HUES48 (cell line): ENCODE data around the gene BICDL2.

Experiments used
- H3K27ac ChIP-seq: one replicate; pipeline ENCODE4 v1.7.0; 2013; ENCODE audit warnings: low read depth, low read length, inconsistent platforms
- H3K27me3 ChIP-seq: 2 replicates; pipeline ENCODE4 v1.6.1; 2013; ENCODE audit warnings: mild to moderate bottlenecking, low read length; ENCODE audit not compliant: control insufficient read depth, insufficient read depth
- H3K36me3 ChIP-seq: 2 replicates; pipeline ENCODE4 v1.6.1; 2013; ENCODE audit warnings: low read length; ENCODE audit not compliant: control insufficient read depth, insufficient read depth
- H3K4me1 ChIP-seq: 2 replicates; pipeline ENCODE4 v1.6.1; 2013; ENCODE audit warnings: mild to moderate bottlenecking, low read length; ENCODE audit not compliant: control insufficient read depth, insufficient read depth
- H3K4me3 ChIP-seq: 2 replicates; pipeline ENCODE4 v1.5.1; 2013; ENCODE audit warnings: mild to moderate bottlenecking, low read depth, low read length
- H3K9ac ChIP-seq: 2 replicates; pipeline ENCODE4 v1.6.1; 2013; ENCODE audit warnings: mild to moderate bottlenecking, low read depth, low read length, moderate library complexity
- H3K9me3 ChIP-seq: 2 replicates; pipeline ENCODE4 v1.6.1; 2013; ENCODE audit warnings: low read length; ENCODE audit not compliant: control insufficient read depth, insufficient read depth

Gene BICDL2

GRCh38 chr16:3046641-3047386 lies 10.1 kb upstream of the BICDL2 start:
- Histone ChIP-seq H3K9me3 (no peaks in the 10 kb centered on the region), H3K9ac (no peak overlapping the region), H3K27ac (no peak overlapping the region), H3K36me3 (no peaks in the 10 kb centered on the region), H3K27me3 (peaks cover 33% of the 10 kb centered on the region), H3K4me3 (peak overlapping the region; percentile 75), H3K4me1 (no peaks in the 10 kb centered on the region)

DNA sequence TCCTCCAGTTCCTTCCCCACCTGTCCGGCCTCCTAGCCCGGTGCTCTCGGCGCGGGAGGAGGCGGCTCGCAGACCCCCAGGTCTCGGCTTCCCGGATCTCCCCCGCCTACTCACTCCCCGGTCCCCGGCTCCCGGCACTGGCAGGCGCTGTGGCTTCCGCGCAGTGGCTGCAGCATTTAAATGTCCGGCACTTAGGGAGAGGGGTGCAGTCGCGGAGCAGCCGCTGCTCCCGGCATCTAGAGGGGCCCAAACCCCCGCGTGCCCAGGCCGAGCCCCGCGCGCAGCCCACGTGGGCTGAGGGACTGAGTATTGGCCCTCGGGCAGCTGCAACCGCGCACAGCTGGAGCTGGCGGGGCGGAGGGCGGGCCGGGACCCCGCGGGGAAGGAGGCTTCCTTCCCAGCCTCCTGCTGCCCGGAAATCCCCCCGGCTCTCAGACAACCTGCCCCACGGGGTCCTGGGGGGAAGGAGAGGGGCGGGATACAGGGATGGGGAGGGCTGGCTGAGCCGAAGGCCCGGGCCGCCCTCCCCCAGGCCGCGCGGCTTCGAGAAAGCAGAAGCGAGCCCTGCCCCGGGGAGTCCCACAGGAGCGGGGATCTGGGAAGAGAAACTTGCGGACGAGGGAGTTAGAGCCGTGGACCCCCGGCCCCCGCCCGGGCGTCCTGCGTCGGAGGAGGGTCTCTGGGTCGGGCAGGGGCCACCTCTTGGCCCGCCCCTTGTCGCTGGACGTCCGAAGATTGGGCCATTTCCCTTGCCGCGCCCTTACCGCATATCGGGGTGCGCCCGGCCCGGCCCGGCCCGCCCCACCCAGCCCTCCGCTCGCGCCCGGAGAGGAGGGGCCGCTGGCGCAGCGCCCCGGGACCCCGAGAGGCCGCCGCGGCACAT lies 9.3 kb upstream of the BICDL2 start, which contains the start of gene MMP25:
MMP25 (plus strand) TSS at position 804 of the 883 bp plus-strand sequence. CDS start 357 bp downstream, outside the sequence.
- Histone ChIP-seq H3K36me3 (no peaks in the 10 kb centered on the region), H3K9me3 (no peaks in the 10 kb centered on the region), H3K4me1 (no peaks in the 10 kb centered on the region), H3K4me3 (peak within 1 kb of the TSS; percentile 75), H3K27ac (peak within 1 kb of the TSS; percentile 78), H3K9ac (peak within 1 kb of the TSS; percentile 26; the same call in 1 of the 2 replicates), H3K27me3 (peaks cover 33% of the 10 kb centered on the region)

- Histone ChIP-seq H3K36me3 (no peaks in the 10 kb centered on the region), H3K9ac (no peak overlapping the region), H3K9me3 (no peaks in the 10 kb centered on the region), H3K4me1 (no peaks in the 10 kb centered on the region), H3K27me3 (peaks cover 33% of the 10 kb centered on the region), H3K27ac (no peak overlapping the region), H3K4me3 (peak overlapping the region; percentile 75; the same call in 1 of the 2 replicates)
These were observed 8.0 kb upstream of the BICDL2 start for GRCh38 chr16:3044708-3045107.

GRCh38 chr16:3042376-3042775 lies 5.6 kb upstream of the BICDL2 start:
- Histone ChIP-seq H3K36me3 (no peaks in the 10 kb centered on the region), H3K4me1 (peaks cover 11% of the 10 kb centered on the region; the same call in 1 of the 2 replicates), H3K27ac (no peak overlapping the region), H3K27me3 (peaks cover 15% of the 10 kb centered on the region), H3K9ac (no peak overlapping the region), H3K4me3 (no peak overlapping the region), H3K9me3 (no peaks in the 10 kb centered on the region)

GRCh38 chr16:3038896-3039295 lies 2.2 kb upstream of the BICDL2 start:
- Histone ChIP-seq H3K4me3 (no peak overlapping the region), H3K9ac (no peak overlapping the region), H3K4me1 (peaks cover 15% of the 10 kb centered on the region; the same call in 1 of the 2 replicates), H3K27ac (no peak overlapping the region), H3K27me3 (peaks cover 6% of the 10 kb centered on the region), H3K36me3 (no peaks in the 10 kb centered on the region), H3K9me3 (no peaks in the 10 kb centered on the region)

- H3K9me3 ChIP-seq: no peaks in the 10 kb centered on the region
- no peak overlapping the region for H3K4me3 ChIP-seq
- no peak overlapping the region for H3K9ac ChIP-seq
- H3K27ac ChIP-seq: no peak overlapping the region
- H3K36me3 ChIP-seq: no peaks in the 10 kb centered on the region
- peaks cover 5% of the 10 kb centered on the region for H3K27me3 ChIP-seq
- peaks cover 15% of the 10 kb centered on the region; the same call in 1 of the 2 replicates for H3K4me1 ChIP-seq
These were observed 1.5 kb upstream of the BICDL2 start for GRCh38 chr16:3038256-3038655.

GRCh38 chr16:3035972-3036725 lies 595 bp downstream of the BICDL2 start:
- peak overlapping the region; percentile 72 for H3K4me3 ChIP-seq

GRCh38 chr16:3035289-3035971 lies 1.3 kb downstream of the BICDL2 start:
- Histone ChIP-seq H3K27ac (no peak overlapping the region), H3K9ac (no peak overlapping the region), H3K27me3 (peaks cover 5% of the 10 kb centered on the region), H3K9me3 (no peaks in the 10 kb centered on the region), H3K36me3 (no peaks in the 10 kb centered on the region), H3K4me1 (peaks cover 20% of the 10 kb centered on the region; the same call in 1 of the 2 replicates), H3K4me3 (peak overlapping the region; percentile 72)

More at GRCh38 chr16:3035972-3036725, 595 bp downstream of the BICDL2 start:
- no peak overlapping the region for H3K27ac ChIP-seq
- H3K9ac ChIP-seq: no peak overlapping the region
- no peaks in the 10 kb centered on the region for H3K9me3 ChIP-seq
- peaks cover 5% of the 10 kb centered on the region for H3K27me3 ChIP-seq
- peaks cover 20% of the 10 kb centered on the region; the same call in 1 of the 2 replicates for H3K4me1 ChIP-seq
- H3K36me3 ChIP-seq: no peaks in the 10 kb centered on the region

DNA sequence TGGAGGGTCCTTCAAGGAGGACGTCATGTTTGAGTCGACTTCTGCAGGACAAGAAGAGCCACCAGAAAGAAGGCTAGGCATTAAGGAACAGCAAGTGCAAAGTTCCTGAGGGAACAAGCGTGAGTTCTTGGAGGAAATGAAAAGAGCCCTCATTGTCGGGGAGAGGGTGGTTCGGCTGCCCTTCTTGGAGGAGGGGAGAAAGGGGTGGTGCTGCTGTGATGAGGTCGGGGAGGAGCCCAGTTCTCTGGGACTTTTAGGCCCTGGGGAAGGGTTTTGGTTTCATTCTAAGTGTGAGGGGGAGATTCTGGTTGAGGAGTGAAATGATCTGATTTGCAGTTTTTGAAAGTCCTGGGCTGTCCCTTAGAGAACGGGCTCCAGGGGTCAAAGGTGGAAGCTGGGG lies 4.1 kb downstream of the BICDL2 start:
- Histone ChIP-seq H3K4me3 (no peak overlapping the region), H3K36me3 (no peaks in the 10 kb centered on the region), H3K27me3 (peaks cover 10% of the 10 kb centered on the region)

More for the DNA sequence above, 4.1 kb downstream of the BICDL2 start:
- peaks cover 13% of the 10 kb centered on the region; the same call in 1 of the 2 replicates for H3K4me1 ChIP-seq
- no peaks in the 10 kb centered on the region for H3K9me3 ChIP-seq
- H3K9ac ChIP-seq: no peak overlapping the region
- no peak overlapping the region for H3K27ac ChIP-seq
